HG02610 (cell line): Measurements from ENCODE around the gene ME2.
"Not testable (repeated sequence)": the region's sequence is repeated elsewhere in the genome, so short reads cannot be mapped to it uniquely, and the experiment has no call there.

Source experiments
- ATAC-seq: cut with Tn5 transposase; IDR thresholded peaks from one replicate; pipeline ENCODE4 v1.9.1; 2021; ENCODE audit warnings: mild to moderate bottlenecking, moderate library complexity; ENCODE audit not compliant: unreplicated experiment

ME2 gene

GRCh38 chr18:50859793-50860555, 18.9 kb upstream of the ME2 start:
- no peak for ATAC-seq

- ATAC-seq: no peak
Observed at GRCh38 chr18:50861617-50862016, 17.3 kb upstream of the ME2 start.

GRCh38 chr18:50862401-50862800, 16.5 kb upstream of the ME2 start:
- no peak for ATAC-seq

GRCh38 chr18:50863840-50864375, 15.0 kb upstream of the ME2 start:
- no peak for ATAC-seq

- ATAC-seq: no peak
Observed at GRCh38 chr18:50866765-50867164, 12.2 kb upstream of the ME2 start.

GRCh38 chr18:50869150-50869549, 9.8 kb upstream of the ME2 start:
- no peak for ATAC-seq

- no peak for ATAC-seq
Observed at GRCh38 chr18:50870138-50870845, 8.6 kb upstream of the ME2 start.

GRCh38 chr18:50871846-50872245, 7.1 kb upstream of the ME2 start:
- ATAC-seq: no peak

- no peak for ATAC-seq
Observed at GRCh38 chr18:50875966-50876536, 2.9 kb upstream of the ME2 start.

- ATAC-seq: no peak
Observed at GRCh38 chr18:50877545-50878265, 1.2 kb upstream of the ME2 start.

GRCh38 chr18:50879302-50880118, 592 bp downstream of the ME2 start:
- ATAC-seq: peak; percentile 8

- ATAC-seq: no peak
Observed at GRCh38 chr18:50880119-50880465, 1.2 kb downstream of the ME2 start.

- not testable (repeated sequence) for ATAC-seq
Observed at GRCh38 chr18:50880944-50881343, 2.0 kb downstream of the ME2 start.

- ATAC-seq: no peak
Observed at GRCh38 chr18:50886929-50887328, 8.0 kb downstream of the ME2 start.

- no peak for ATAC-seq
Observed at GRCh38 chr18:50895350-50896045, 16.6 kb downstream of the ME2 start.

GRCh38 chr18:50896093-50896492, 17.2 kb downstream of the ME2 start:
- no peak for ATAC-seq

- no peak for ATAC-seq
Observed at GRCh38 chr18:50898919-50899318, 20.0 kb downstream of the ME2 start.

- ATAC-seq: no peak
Observed at GRCh38 chr18:50902797-50903196, 23.9 kb downstream of the ME2 start.

GRCh38 chr18:50906843-50907242, 27.9 kb downstream of the ME2 start:
- ATAC-seq: no peak

- ATAC-seq: no peak
Observed at GRCh38 chr18:50909261-50909660, 30.3 kb downstream of the ME2 start.
